UCSD-AML1 (cell line): ENCODE results near the gene GRID1.
"Not testable (repeated sequence)": the region's sequence is repeated elsewhere in the genome, so short reads cannot be mapped to it uniquely, and the experiment has no call there.

Experiments
- DNase-seq: peaks from one replicate; lab custom pipeline; 2025; ENCODE audit not compliant: unreplicated experiment; lab: John Stamatoyannopoulos, UW

The GRID1 gene

GRCh38 chr10:85789125-85789524 is 577.5 kb downstream of the GRID1 start:
- no peak for DNase-seq

GRCh38 chr10:85788570-85788969 is 578.0 kb downstream of the GRID1 start:
- no peak for DNase-seq

GRCh38 chr10:85787881-85788280 is 578.7 kb downstream of the GRID1 start:
- DNase-seq = no peak

DNA sequence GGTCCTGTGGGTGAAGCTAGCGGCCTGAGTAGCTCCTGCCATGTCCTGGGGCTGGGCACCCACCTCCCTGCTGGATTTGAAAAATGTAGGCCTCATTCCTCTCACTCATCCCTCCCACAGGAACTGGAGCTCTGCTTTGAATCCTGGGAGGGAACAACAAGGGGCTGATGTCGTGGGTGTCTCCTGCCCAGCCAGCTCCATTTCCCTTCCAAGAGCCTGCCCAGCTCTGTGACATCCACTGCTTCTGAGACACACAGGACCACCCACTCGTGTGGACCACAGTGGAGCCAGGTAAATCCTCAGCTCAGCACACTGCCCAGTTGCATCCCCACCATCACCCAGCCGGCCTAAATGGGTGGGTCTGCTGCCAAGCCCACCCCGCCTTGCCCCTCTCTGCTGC is 579.2 kb downstream of the GRID1 start:
- DNase-seq = no peak

- peak; percentile 24 for DNase-seq
Observed at GRCh38 chr10:85786401-85786899, 580.1 kb downstream of the GRID1 start.

GRCh38 chr10:85784792-85785191 is 581.8 kb downstream of the GRID1 start:
- DNase-seq = no peak

DNA sequence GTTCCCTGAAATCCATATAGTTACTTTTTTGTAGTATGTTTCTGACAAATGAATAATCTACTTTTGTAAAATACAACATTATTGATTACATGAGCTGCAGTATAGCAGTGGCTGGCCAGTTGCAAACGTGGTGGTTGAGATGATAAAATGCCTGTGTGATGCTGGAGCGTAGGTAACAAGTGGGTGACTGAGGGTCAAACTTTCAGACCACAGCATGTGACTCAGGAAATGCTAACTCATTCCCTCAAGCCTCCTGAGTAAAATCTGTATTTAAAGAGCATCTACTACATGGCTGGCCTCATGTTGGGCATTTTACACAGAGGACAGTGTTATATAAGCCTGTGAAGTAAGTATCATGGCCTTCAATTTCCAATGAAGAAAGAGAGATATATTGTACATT is 585.2 kb downstream of the GRID1 start:
- DNase-seq = no peak

DNA sequence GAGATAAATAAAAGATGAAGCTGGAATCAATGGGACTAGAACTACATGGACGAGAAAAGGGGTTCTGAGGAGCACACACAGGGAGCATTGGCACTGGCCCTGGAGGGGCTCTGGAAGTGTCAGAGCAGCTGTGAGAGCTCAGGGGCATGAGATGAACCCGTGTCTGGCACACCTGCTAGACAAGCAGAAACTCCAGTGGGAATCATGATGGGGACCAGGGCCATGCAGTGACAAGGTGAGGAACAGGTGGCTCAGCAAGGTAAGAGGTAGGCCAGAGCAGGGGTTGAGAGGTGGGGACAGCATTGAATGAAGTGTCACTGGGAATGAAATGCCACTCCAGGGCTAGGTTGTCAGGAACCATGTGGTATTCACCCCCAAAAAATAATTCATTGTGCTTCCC is 588.5 kb downstream of the GRID1 start:
- no peak for DNase-seq

DNA sequence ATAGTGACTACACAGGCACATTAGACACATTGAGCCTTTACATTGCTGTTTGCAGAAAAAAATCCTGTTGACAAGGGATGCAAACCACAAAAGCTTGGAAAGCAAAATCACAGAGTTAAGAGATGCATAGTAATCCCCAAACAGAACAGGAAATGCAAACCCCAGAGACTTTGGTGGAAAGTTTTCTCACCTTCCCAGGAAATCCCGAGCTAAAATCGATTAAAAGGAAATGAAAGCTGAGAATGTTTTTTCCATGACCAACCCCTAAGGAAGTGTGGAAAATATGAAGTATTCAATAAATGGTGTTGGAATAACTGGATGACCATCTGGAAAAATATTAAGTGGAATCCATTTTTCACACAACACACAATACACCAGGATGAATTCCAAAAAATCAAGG is 598.7 kb downstream of the GRID1 start:
- DNase-seq = no peak

GRCh38 chr10:85764108-85764507 is 602.5 kb downstream of the GRID1 start:
- no peak for DNase-seq

DNA sequence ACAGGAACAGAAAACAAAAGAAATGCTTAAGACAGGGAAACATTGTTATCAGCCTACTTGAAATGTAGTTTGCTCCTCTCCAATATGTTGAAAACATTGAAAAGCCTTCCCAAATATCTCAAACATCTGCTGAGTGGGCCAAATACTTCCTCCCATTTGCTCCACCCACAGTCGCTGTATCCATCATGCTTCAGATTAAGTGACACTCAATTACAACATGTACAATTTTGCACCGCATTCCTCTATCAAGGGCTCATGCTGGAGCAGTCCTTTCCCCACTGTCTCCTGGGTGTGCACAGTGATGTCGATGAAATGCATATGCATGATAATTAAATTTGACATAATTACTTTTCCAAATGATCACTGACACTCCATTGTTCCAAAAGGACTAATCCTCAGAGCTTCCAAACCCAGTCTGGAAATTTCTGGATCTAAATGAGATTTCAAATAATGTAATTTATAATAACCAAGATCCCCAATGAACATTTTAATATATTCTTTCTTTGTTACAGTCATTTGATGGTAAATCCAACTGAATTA is 604.6 kb downstream of the GRID1 start:
- no peak for DNase-seq

GRCh38 chr10:85741626-85742300 is 624.8 kb downstream of the GRID1 start:
- no peak for DNase-seq

GRCh38 chr10:85735997-85736396 is 630.6 kb downstream of the GRID1 start:
- no peak for DNase-seq

GRCh38 chr10:85734791-85735190 is 631.8 kb downstream of the GRID1 start:
- DNase-seq = no peak

GRCh38 chr10:85724215-85724614 is 642.4 kb downstream of the GRID1 start:
- no peak for DNase-seq

DNA sequence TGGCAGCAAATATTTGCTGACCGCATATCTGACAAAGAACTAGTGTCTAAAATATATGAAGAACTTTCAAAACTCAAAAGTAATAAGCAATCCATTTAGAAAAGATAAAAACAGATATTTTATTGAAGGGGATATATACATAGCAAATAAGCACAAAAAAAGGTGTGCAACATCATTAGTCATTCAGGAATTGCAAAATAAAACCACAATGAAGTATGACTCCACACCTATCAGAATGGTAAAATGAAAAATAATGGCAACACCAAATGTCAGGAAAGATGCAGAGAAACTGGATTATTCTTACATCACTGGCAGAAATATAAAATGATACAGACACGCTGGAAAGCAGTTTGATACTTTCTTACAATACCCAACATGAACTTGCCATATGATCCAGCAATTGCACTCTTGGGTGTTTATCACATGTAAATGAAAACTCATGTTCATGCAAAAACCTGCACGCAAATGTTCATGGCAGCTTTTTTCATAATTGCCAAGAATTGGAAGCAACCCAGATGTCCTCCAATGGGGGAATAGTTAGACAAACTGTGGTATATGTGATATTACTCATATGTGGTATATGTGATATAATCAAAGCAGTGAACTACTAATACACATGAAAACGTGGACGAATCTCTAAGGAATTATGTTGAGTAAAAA is 645.5 kb downstream of the GRID1 start:
- no peak for DNase-seq

- no peak for DNase-seq
Observed at GRCh38 chr10:85719408-85719807, 647.2 kb downstream of the GRID1 start.

- no peak for DNase-seq
Observed at GRCh38 chr10:85713885-85714284, 652.7 kb downstream of the GRID1 start.

GRCh38 chr10:85702768-85703167 is 663.8 kb downstream of the GRID1 start:
- DNase-seq = no peak

DNA sequence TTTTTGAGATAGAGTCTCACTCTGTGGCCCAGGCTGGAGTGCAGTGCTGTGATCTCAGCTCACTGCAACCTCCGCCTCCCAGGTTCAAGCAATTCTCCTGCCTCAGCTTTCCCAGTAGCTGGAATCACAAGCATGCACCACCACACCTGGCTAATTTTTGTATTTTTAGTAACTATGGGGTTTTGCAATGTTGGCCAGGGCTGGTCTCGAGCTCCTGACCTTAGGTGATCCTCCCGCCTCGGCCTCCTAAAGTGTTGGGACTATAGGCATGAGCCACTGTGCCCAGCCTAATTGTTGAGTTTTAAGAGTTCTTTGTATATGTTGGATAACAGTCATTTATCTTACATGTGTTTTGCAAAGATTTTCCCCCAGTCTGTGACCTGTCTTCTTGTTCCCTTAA is 667.5 kb downstream of the GRID1 start:
- DNase-seq = not testable (repeated sequence)

DNA sequence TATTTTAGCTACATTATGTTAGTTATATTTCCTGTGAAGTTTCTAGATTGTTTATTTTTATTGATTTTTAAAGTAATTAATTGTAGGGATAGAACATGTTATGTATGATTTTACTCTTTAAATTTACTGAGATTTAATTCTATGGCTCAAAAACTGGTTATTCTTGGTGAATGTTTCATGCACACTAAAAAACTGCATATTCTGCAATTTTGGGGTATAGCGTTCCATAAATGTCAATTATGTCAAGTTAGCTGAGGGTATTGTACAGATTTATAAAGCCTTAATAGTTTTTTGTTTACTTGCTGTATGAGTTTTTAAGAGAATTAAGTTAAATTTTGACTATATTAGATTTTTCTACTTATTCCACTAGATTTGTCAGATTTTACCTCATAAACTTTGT is 669.7 kb downstream of the GRID1 start:
- no peak for DNase-seq

GRCh38 chr10:85682621-85683020 is 684.0 kb downstream of the GRID1 start:
- no peak for DNase-seq
